ENCODE measurements around the gene RNF157. TPM values are rescaled to one million over a fixed set of nuclear protein-coding genes. Genes with fewer than 3 reads are reported as not detected.

RNF157 gene
- total and polyA plus RNA-seq, 2 of the 13 experiments (the other 11 are each of a cell fraction or from before 2014, with no cell fraction given) = 0.44 to 1.5 TPM

GRCh38 chr17:76119409-76120371, 120.6 kb downstream of the RNF157 start (continued):
- TF ChIP-seq, protein P1, sequence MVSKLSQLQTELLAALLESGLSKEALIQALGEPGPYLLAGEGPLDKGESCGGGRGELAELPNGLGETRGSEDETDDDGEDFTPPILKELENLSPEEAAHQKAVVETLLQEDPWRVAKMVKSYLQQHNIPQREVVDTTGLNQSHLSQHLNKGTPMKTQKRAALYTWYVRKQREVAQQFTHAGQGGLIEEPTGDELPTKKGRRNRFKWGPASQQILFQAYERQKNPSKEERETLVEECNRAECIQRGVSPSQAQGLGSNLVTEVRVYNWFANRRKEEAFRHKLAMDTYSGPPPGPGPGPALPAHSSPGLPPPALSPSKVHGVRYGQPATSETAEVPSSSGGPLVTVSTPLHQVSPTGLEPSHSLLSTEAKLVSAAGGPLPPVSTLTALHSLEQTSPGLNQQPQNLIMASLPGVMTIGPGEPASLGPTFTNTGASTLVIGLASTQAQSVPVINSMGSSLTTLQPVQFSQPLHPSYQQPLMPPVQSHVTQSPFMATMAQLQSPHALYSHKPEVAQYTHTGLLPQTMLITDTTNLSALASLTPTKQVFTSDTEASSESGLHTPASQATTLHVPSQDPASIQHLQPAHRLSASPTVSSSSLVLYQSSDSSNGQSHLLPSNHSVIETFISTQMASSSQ (IDR thresholded peaks at IDR 0.05; ENCODE audit: low read depth) = peak; percentile 35; the same call in 1 of the 2 replicates
- TF ChIP-seq, protein P1 (CRISPR knock-in tag; IDR thresholded peaks at IDR 0.05; ENCODE audit: borderline replicate concordance) = no peak; the same call in 1 of the 2 replicates
- peak; percentile 93; the same call in 1 of the 2 replicates for TF ChIP-seq ZNF362 (CRISPR knock-in tag; IDR thresholded peaks at IDR 0.05; ENCODE audit: borderline replicate concordance)
- no peak for TF ChIP-seq ZNF672 (CRISPR knock-in tag; IDR thresholded peaks at IDR 0.05)
- TF ChIP-seq HOXA7 (CRISPR knock-in tag; IDR thresholded peaks at IDR 0.05) = no peak
- TF ChIP-seq ZNF317 (CRISPR knock-in tag; IDR thresholded peaks at IDR 0.05) = no peak
- TF ChIP-seq, protein P2, sequence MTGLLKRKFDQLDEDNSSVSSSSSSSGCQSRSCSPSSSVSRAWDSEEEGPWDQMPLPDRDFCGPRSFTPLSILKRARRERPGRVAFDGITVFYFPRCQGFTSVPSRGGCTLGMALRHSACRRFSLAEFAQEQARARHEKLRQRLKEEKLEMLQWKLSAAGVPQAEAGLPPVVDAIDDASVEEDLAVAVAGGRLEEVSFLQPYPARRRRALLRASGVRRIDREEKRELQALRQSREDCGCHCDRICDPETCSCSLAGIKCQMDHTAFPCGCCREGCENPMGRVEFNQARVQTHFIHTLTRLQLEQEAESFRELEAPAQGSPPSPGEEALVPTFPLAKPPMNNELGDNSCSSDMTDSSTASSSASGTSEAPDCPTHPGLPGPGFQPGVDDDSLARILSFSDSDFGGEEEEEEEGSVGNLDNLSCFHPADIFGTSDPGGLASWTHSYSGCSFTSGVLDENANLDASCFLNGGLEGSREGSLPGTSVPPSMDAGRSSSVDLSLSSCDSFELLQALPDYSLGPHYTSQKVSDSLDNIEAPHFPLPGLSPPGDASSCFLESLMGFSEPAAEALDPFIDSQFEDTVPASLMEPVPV (CRISPR knock-in tag; IDR thresholded peaks at IDR 0.05) = peak; percentile 58; the same call in 1 of the 2 replicates
- no peak for TF ChIP-seq ARHGAP35 (CRISPR knock-in tag; IDR thresholded peaks at IDR 0.05; ENCODE audit: borderline replicate concordance)
- TF ChIP-seq, protein P3, sequence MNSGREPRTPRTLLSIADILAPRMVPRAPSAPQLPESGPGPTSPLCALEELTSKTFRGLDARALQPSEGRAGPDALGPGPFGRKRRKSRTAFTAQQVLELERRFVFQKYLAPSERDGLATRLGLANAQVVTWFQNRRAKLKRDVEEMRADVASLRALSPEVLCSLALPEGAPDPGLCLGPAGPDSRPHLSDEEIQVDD (CRISPR knock-in tag; IDR thresholded peaks at IDR 0.05; ENCODE audit: borderline replicate concordance) = no peak
- no peak for TF ChIP-seq PAX8 (CRISPR knock-in tag; IDR thresholded peaks at IDR 0.05; ENCODE audit: borderline replicate concordance)
- TF ChIP-seq THYN1 (CRISPR knock-in tag; IDR thresholded peaks at IDR 0.05; ENCODE audit: borderline replicate concordance, low read depth) = no peak
- no peak for TF ChIP-seq MXD4 (CRISPR knock-in tag; IDR thresholded peaks at IDR 0.05)
- TF ChIP-seq EP300 (IDR thresholded peaks at IDR 0.05; ENCODE audit: low read depth in 2 of 2, low read length in 2 of 2) = peak in 1 of 2 experiments; percentile 75; a peak in 2 of 4 replicates
- 0 out of 2 replicates have a peak, but pooled peaks have one; percentile 66 for TF ChIP-seq EP300 (CRISPR knock-in tag; IDR thresholded peaks at IDR 0.05; ENCODE audit: borderline replicate concordance)
- no peak for TF ChIP-seq PHB2 (IDR thresholded peaks at IDR 0.05; ENCODE audit: partially characterized antibody)
- TF ChIP-seq ISL2 (CRISPR knock-in tag; IDR thresholded peaks at IDR 0.05) = no peak
- TF ChIP-seq TRAFD1 (CRISPR knock-in tag; IDR thresholded peaks at IDR 0.05; ENCODE audit: borderline replicate concordance) = no peak
- TF ChIP-seq ZNF20 (CRISPR knock-in tag; IDR thresholded peaks at IDR 0.05) = no peak
